GM06990 (cell line): ENCODE results near the gene PHLDA2.
"Not testable (repeated sequence)": the region's sequence is repeated elsewhere in the genome, so short reads cannot be mapped to it uniquely, and the experiment has no call there.

Experiments
- DNase-seq: peaks from one replicate; pipeline ENCODE4 v3.0.0-alpha.2; 2011; ENCODE audit not compliant: insufficient read length; ENCODE audit errors: extremely low read depth
- H3K27me3 ChIP-seq: replicated peaks from 2 replicates; pipeline ENCODE4 v1.6.0; 2011; ENCODE audit warnings: low read length; ENCODE audit not compliant: control insufficient read depth, insufficient read depth
- H3K36me3 ChIP-seq: 2 replicates; pipeline ENCODE4 v1.5.1; 2011; ENCODE audit warnings: low read length; ENCODE audit not compliant: control insufficient read depth, insufficient read depth
- H3K4me3 ChIP-seq: replicated peaks from 2 replicates; pipeline ENCODE4 v1.5.1; 2011; ENCODE audit warnings: low read depth, mild to moderate bottlenecking, control low read depth, low read length
- CTCF ChIP-seq: IDR thresholded peaks from 2 replicates; pipeline ENCODE4 v1.5.1; 2011; ENCODE audit warnings: low read length, control low read depth, mild to moderate bottlenecking, inconsistent platforms; ENCODE audit not compliant: insufficient read depth, poor library complexity, severe bottlenecking

Gene PHLDA2

GRCh38 chr11:2909133-2909902 is 19.9 kb downstream of the PHLDA2 start:
- DNase-seq = no peak

GRCh38 chr11:2908130-2908529 is 21.1 kb downstream of the PHLDA2 start:
- H3K4me3 ChIP-seq = no peak overlapping the region
- TF ChIP-seq CTCF = no peak
- H3K27me3 ChIP-seq = no peaks in the 10 kb centered on the region
- no peaks in the 10 kb centered on the region for H3K36me3 ChIP-seq
- no peak for DNase-seq

More at GRCh38 chr11:2909133-2909902, 19.9 kb downstream of the PHLDA2 start:
- Histone ChIP-seq H3K36me3 (no peaks in the 10 kb centered on the region), H3K27me3 (no peaks in the 10 kb centered on the region), H3K4me3 (no peak overlapping the region)
- TF ChIP-seq CTCF = no peak

GRCh38 chr11:2905299-2905698 is 23.9 kb downstream of the PHLDA2 start:
- not testable (repeated sequence) for H3K27me3 ChIP-seq, H3K36me3 ChIP-seq, H3K4me3 ChIP-seq, DNase-seq

- Histone ChIP-seq H3K4me3 (no peak overlapping the region), H3K27me3 (no peaks in the 10 kb centered on the region), H3K36me3 (no peaks in the 10 kb centered on the region)
- TF ChIP-seq CTCF = no peak
- no peak for DNase-seq
Measured at GRCh38 chr11:2904153-2905052, 24.8 kb downstream of the PHLDA2 start.

- TF ChIP-seq CTCF = no peak
- H3K4me3 ChIP-seq = no peak overlapping the region
- DNase-seq = no peak
- no peaks in the 10 kb centered on the region for H3K27me3 ChIP-seq
- no peaks in the 10 kb centered on the region for H3K36me3 ChIP-seq
Measured at GRCh38 chr11:2903672-2904011, 25.6 kb downstream of the PHLDA2 start.

GRCh38 chr11:2902784-2903671 is 26.2 kb downstream of the PHLDA2 start:
- H3K27me3 ChIP-seq = no peaks in the 10 kb centered on the region
- H3K36me3 ChIP-seq = no peaks in the 10 kb centered on the region
- DNase-seq = no peak
- TF ChIP-seq CTCF = no peak
- H3K4me3 ChIP-seq = peak overlapping the region; percentile 79
